Sigmoid colon (tissue), 3 donors: ENCODE results near the gene FGL2.

Source experiments
- POLR2A ChIP-seq, 2 donors: fragments of 450-650 bp; IDR thresholded peaks; one replicate each; pipeline ENCODE4 v1.6.1; 2016; ENCODE audit warnings: antibody characterized with exemption in 2 of 2, mild to moderate bottlenecking in 2 of 2, moderate library complexity in 2 of 2
- TF ChIP-seq, protein P1 (sequence below), 4 experiments: fragments of 450-650 bp in 3 of 4; fragments of 200-600 bp in 1 of 4; IDR thresholded peaks; one replicate each; pipeline ENCODE4 v1.5.1; 2016 to 2019; ENCODE audit warnings: antibody characterized with exemption in 4 of 4, mild to moderate bottlenecking in 3 of 4, moderate library complexity in 2 of 4

GRCh38 chr7:77239471-77239870 is 39.9 kb upstream of the FGL2 start:
- TF ChIP-seq, protein P1, sequence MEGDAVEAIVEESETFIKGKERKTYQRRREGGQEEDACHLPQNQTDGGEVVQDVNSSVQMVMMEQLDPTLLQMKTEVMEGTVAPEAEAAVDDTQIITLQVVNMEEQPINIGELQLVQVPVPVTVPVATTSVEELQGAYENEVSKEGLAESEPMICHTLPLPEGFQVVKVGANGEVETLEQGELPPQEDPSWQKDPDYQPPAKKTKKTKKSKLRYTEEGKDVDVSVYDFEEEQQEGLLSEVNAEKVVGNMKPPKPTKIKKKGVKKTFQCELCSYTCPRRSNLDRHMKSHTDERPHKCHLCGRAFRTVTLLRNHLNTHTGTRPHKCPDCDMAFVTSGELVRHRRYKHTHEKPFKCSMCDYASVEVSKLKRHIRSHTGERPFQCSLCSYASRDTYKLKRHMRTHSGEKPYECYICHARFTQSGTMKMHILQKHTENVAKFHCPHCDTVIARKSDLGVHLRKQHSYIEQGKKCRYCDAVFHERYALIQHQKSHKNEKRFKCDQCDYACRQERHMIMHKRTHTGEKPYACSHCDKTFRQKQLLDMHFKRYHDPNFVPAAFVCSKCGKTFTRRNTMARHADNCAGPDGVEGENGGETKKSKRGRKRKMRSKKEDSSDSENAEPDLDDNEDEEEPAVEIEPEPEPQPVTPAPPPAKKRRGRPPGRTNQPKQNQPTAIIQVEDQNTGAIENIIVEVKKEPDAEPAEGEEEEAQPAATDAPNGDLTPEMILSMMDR (IDR thresholded peaks at IDR 0.05) = no peak
- TF ChIP-seq POLR2A (IDR thresholded peaks at IDR 0.05) = no peak
